Mammary epithelial cell (primary cell): ENCODE data around the gene BACE1-AS.

Experiments used
- CTCF ChIP-seq, 2 donors: IDR thresholded peaks in 1 of 2; conservative IDR thresholded peaks in 1 of 2; 2 replicates each; pipeline ENCODE4 v1.5.1; 2011 to 2012; ENCODE audit warnings: inconsistent platforms in 2 of 2, low read length in 2 of 2, mild to moderate bottlenecking in 2 of 2, control low read depth in 1 of 2, low read depth in 1 of 2; ENCODE audit not compliant: insufficient read depth in 1 of 2; ENCODE audit errors: extremely low read depth in 1 of 2
- EZH2 ChIP-seq: IDR thresholded peaks from 2 replicates; pipeline ENCODE4 v1.6.1; 2012; ENCODE audit warnings: low read length, inconsistent platforms, borderline replicate concordance

GRCh38 chr11:117289795-117290194 is 1.4 kb upstream of the BACE1-AS start:
- TF ChIP-seq CTCF (conservative IDR thresholded peaks at IDR 0.05 in 1 of 2, IDR thresholded peaks at IDR 0.05 in 1 of 2; ENCODE audit: extremely low read depth in 1 of 2, insufficient read depth in 1 of 2, low read depth in 1 of 2, low read length in 2 of 2), result no peak
- TF ChIP-seq EZH2, result no peak
